Prostate gland (tissue), 2 donors: Measurements from ENCODE around the gene TIMM17A. TPM values are rescaled to one million over a fixed set of nuclear protein-coding genes. Genes with fewer than 3 reads are reported as not detected.

Experiments used
- DNase-seq: peaks from one replicate; pipeline ENCODE4 v3.0.0-alpha.2; 2019; ENCODE audit warnings: low spot score
- H3K27ac ChIP-seq, 2 donors: fragments of 200-600 bp; sonication (generic); 2 replicates each; pipeline ENCODE4 v1.5.1; 2017 to 2019
- H3K27me3 ChIP-seq: fragments of 200-600 bp; sonication (generic); replicated peaks from 2 replicates; pipeline ENCODE4 v1.5.1; 2019; ENCODE audit not compliant: insufficient read depth
- H3K36me3 ChIP-seq, 2 donors: fragments of 200-600 bp; sonication (generic); 1 replicate in 1 of 2; 2 replicates in 1 of 2; pipeline versions ENCODE4 v1.5.1 to v1.8.1; 2017 to 2019
- H3K4me1 ChIP-seq: fragments of 200-600 bp; sonication (generic); replicated peaks from 2 replicates; pipeline ENCODE4 v1.5.1; 2019
- H3K4me3 ChIP-seq, 2 donors: fragments of 200-600 bp; sonication (generic); 2 replicates each; pipeline ENCODE4 v1.5.1; 2017 to 2019
- H3K9me3 ChIP-seq: fragments of 200-600 bp; sonication (generic); 2 replicates; pipeline ENCODE4 v1.5.1; 2017
- POLR2A ChIP-seq: fragments of 450-650 bp; IDR thresholded peaks from one replicate; pipeline ENCODE4 v1.6.1; 2016; ENCODE audit warnings: antibody characterized with exemption, mild to moderate bottlenecking
- POLR2AphosphoS5 ChIP-seq: sonication (generic); formaldehyde crosslinking; IDR thresholded peaks from one replicate; pipeline ENCODE4 v1.6.1; 2017; ENCODE audit warnings: antibody characterized with exemption
- WGBS: methylation state at CpG from one replicate; pipeline ENCODE4 v1.1.5; 2018; 5-methylcytosine and 5-hydroxymethylcytosine counted together
- intact Hi-C: fragments of 100-400 bp; cut with DNase I; formaldehyde crosslinking; loops from one replicate; pipeline ENCODE4 v1.14.2; 2022
- total RNA-seq, 2 donors: library from RNA; depleted of rRNA; stranded (reverse); fragments of >200 nt; gene quantifications; one replicate each; pipeline ENCODE4 v1.1.0, GENCODE V29; 2016
- TF ChIP-seq, protein P1 (sequence below), 4 experiments: fragments of 200-600 bp in 2 of 4; fragments of 450-650 bp in 2 of 4; sonication (generic) in 2 of 4; IDR thresholded peaks; 1 replicate in 3 of 4; 2 replicates in 1 of 4; pipeline ENCODE4 v1.5.1; 2016 to 2019; ENCODE audit warnings: antibody characterized with exemption in 4 of 4, mild to moderate bottlenecking in 2 of 4, moderate library complexity in 2 of 4

The TIMM17A gene
- total RNA-seq, 2 donors from 2014 or later, result 22.0 to 29.3 TPM

DNA sequence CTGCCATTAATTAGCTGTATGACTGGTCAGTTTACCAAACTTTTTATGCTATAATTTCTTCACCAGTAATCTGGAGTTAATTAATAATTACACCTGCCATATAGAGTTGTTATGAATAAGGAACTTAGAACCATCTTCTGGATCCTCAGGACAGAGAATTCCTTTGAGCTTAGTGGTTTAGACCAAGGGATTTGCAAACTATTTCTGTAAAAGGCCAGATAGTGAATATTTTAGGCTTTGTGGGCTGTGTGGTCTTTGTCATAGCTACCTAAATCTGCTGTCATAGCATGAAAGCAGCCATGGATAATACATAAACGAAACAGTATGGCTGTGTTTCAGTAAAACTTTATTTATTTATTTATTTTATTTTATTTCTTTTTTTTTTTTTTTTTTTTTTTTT, 9.0 kb downstream of the TIMM17A start:
- Histone ChIP-seq H3K4me3 (no peak overlapping the region), H3K27me3 (no peaks in the 10 kb centered on the region), H3K36me3 (peaks cover 0 to 14% of the 10 kb centered on the region in 2 donors), H3K27ac (no peak overlapping the region), H3K9me3 (no peaks in the 10 kb centered on the region), H3K4me1 (no peaks in the 10 kb centered on the region)
- intact Hi-C loops, result no loop called here
- 82% methylated on average over 1 of the region's 1 CpG for whole genome bisulfite sequencing
- DNase-seq, result no peak
- no peak for TF ChIP-seq POLR2AphosphoS5
- TF ChIP-seq POLR2A, result no peak
- TF ChIP-seq, protein P1, sequence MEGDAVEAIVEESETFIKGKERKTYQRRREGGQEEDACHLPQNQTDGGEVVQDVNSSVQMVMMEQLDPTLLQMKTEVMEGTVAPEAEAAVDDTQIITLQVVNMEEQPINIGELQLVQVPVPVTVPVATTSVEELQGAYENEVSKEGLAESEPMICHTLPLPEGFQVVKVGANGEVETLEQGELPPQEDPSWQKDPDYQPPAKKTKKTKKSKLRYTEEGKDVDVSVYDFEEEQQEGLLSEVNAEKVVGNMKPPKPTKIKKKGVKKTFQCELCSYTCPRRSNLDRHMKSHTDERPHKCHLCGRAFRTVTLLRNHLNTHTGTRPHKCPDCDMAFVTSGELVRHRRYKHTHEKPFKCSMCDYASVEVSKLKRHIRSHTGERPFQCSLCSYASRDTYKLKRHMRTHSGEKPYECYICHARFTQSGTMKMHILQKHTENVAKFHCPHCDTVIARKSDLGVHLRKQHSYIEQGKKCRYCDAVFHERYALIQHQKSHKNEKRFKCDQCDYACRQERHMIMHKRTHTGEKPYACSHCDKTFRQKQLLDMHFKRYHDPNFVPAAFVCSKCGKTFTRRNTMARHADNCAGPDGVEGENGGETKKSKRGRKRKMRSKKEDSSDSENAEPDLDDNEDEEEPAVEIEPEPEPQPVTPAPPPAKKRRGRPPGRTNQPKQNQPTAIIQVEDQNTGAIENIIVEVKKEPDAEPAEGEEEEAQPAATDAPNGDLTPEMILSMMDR (IDR thresholded peaks at IDR 0.05), result no peak

- intact Hi-C loops, result no loop called here
- no peak overlapping the region for H3K4me3 ChIP-seq
- no peak overlapping the region for H3K27ac ChIP-seq
- H3K27me3 ChIP-seq, result no peaks in the 10 kb centered on the region
- no peaks in the 10 kb centered on the region for H3K9me3 ChIP-seq
- WGBS, result 89% methylated on average over 5 of the region's 5 CpGs
- peaks cover 0 to 8% of the 10 kb centered on the region in 2 donors for H3K36me3 ChIP-seq
- TF ChIP-seq, protein P1 (IDR thresholded peaks at IDR 0.05), result no peak
- TF ChIP-seq POLR2AphosphoS5 (no peak), POLR2A (no peak)
- no peaks in the 10 kb centered on the region for H3K4me1 ChIP-seq
- no peak for DNase-seq
Measured at GRCh38 chr1:201966171-201966570, 10.9 kb downstream of the TIMM17A start.

DNA sequence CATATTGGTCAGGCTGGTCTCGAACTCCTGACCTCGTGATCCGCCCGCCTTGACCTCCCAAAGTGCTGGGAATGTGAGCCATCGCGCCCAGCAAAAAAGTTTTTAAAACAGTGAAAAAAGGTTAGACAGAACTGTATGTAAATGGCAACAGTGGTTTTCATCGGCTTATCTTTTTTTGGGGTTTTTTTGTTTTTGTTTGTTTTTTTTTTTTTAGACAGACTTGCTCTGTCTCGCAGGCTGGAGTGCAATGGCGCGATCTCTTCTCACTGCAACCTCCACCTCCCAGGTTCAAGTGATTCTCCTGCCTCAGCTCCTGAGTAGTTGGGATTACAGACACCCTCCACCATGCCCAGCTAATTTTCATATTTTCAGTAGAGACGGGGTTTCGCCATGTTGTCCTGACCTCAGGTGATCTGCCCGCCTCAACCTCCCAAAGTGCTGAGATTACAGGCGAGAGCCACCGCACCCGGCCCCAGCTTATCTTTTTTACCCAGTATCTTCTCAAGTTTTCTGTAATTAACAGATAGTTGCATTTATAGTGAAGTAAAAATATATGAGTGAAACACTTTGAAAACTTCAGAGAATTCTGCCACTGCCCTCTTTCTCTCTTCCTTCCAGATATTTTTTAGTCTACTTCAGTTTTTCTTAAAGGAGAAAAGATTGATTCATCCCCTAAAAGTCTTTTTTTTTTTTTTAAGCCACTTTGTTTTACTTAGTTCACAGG, 13.1 kb downstream of the TIMM17A start:
- no peak overlapping the region for H3K4me3 ChIP-seq
- DNase-seq, result no peak
- no peak overlapping the region for H3K27ac ChIP-seq
- WGBS, result 84% methylated on average over 16 of the region's 16 CpGs
- intact Hi-C loops, result no loop called here
- TF ChIP-seq POLR2AphosphoS5, result no peak
- TF ChIP-seq, protein P1 (IDR thresholded peaks at IDR 0.05), result no peak
- TF ChIP-seq POLR2A, result no peak
- no peaks in the 10 kb centered on the region for H3K9me3 ChIP-seq
- no peaks in the 10 kb centered on the region for H3K4me1 ChIP-seq
- no peaks in the 10 kb centered on the region for H3K27me3 ChIP-seq
- no peaks in the 10 kb centered on the region for H3K36me3 ChIP-seq

GRCh38 chr1:201970334-201971159, 15.2 kb downstream of the TIMM17A start:
- intact Hi-C loops, result no loop called here

More at GRCh38 chr1:201970334-201971159, 15.2 kb downstream of the TIMM17A start:
- Histone ChIP-seq H3K4me1 (no peaks in the 10 kb centered on the region), H3K36me3 (no peaks in the 10 kb centered on the region), H3K27ac (no peak overlapping the region), H3K9me3 (no peaks in the 10 kb centered on the region), H3K4me3 (no peak overlapping the region), H3K27me3 (no peaks in the 10 kb centered on the region)
- DNase-seq, result no peak
- no peak for TF ChIP-seq POLR2A
- no peak for TF ChIP-seq POLR2AphosphoS5
- TF ChIP-seq, protein P1 (IDR thresholded peaks at IDR 0.05), result no peak
- WGBS, result 57% methylated on average over 9 of the region's 9 CpGs
